GM23338 (cell line): ENCODE measurements around the gene RPTOR. TPM values are rescaled to one million over a fixed set of nuclear protein-coding genes. Genes with fewer than 3 reads are reported as not detected.

Source experiments
- ATAC-seq: fragments of 200-7000 bp; cut with Tn5 transposase; 3 replicates; pipeline ENCODE4 v1.9.1; 2020
- DNase-seq: peaks from one replicate; pipeline ENCODE4 v3.0.0-alpha.2; 2015; ENCODE audit warnings: low spot score
- H2AFZ ChIP-seq: fragments of 200-600 bp; sonication (generic); 2 replicates; pipeline ENCODE4 v1.8.0; 2016; ENCODE audit warnings: antibody characterized with exemption, mild to moderate bottlenecking, moderate library complexity
- H3F3A ChIP-seq: fragments of 200-600 bp; sonication (generic); replicated peaks from 2 replicates; pipeline ENCODE4 v1.8.0; 2017; ENCODE audit warnings: antibody characterized with exemption, mixed run types, low read depth
- H3K27ac ChIP-seq: fragments of 200-600 bp; sonication (generic); 2 replicates; pipeline ENCODE4 v1.6.1; 2016; ENCODE audit warnings: low read depth
- H3K27me3 ChIP-seq: fragments of 200-600 bp; sonication (generic); 2 replicates; pipeline ENCODE4 v1.8.0; 2016; ENCODE audit warnings: mild to moderate bottlenecking, mixed run types, moderate library complexity; ENCODE audit not compliant: insufficient read depth
- H3K36me3 ChIP-seq: fragments of 200-600 bp; sonication (generic); 2 replicates; pipeline ENCODE4 v1.8.0; 2016; ENCODE audit warnings: mild to moderate bottlenecking; ENCODE audit not compliant: insufficient read depth
- H3K4me1 ChIP-seq: fragments of 200-600 bp; sonication (generic); 2 replicates; pipeline ENCODE4 v1.8.0; 2016; ENCODE audit warnings: mild to moderate bottlenecking, moderate library complexity; ENCODE audit not compliant: insufficient read depth
- H3K4me2 ChIP-seq: fragments of 200-600 bp; sonication (generic); 2 replicates; pipeline ENCODE4 v1.7.1; 2017; ENCODE audit warnings: mixed run types
- H3K4me3 ChIP-seq: fragments of 200-600 bp; sonication (generic); 2 replicates; pipeline ENCODE4 v1.6.1; 2016; ENCODE audit warnings: mixed run types
- H3K79me2 ChIP-seq: fragments of 200-600 bp; sonication (generic); replicated peaks from 2 replicates; pipeline ENCODE4 v1.8.0; 2017; ENCODE audit warnings: mild to moderate bottlenecking; ENCODE audit not compliant: insufficient read depth
- H3K9me2 ChIP-seq: fragments of 200-600 bp; sonication (generic); 2 replicates; pipeline ENCODE4 v1.8.0; 2017; ENCODE audit not compliant: insufficient read depth
- H4K20me1 ChIP-seq: fragments of 200-600 bp; sonication (generic); replicated peaks from 2 replicates; pipeline ENCODE4 v1.8.0; 2017; ENCODE audit warnings: mild to moderate bottlenecking; ENCODE audit not compliant: insufficient read depth
- H3K27ac Mint-ChIP-seq: 2 replicates; pipeline ENCODE4 v1.8.0; 2020; ENCODE audit warnings: inconsistent platforms, mild to moderate bottlenecking, moderate library complexity, mixed read lengths
- H3K27me3 Mint-ChIP-seq: 3 replicates; pipeline ENCODE4 v1.8.0; 2022; ENCODE audit warnings: low read depth, mild to moderate bottlenecking, moderate library complexity, mixed read lengths, inconsistent platforms; ENCODE audit not compliant: insufficient read depth, poor library complexity
- H3K36me3 Mint-ChIP-seq: 3 replicates; pipeline ENCODE4 v1.8.0; 2021; ENCODE audit warnings: low read depth, mild to moderate bottlenecking, inconsistent platforms, moderate library complexity, mixed read lengths
- H3K4me1 Mint-ChIP-seq: 3 replicates; pipeline ENCODE4 v1.8.0; 2020; ENCODE audit warnings: mild to moderate bottlenecking, inconsistent platforms, mixed read lengths
- H3K4me3 Mint-ChIP-seq: 3 replicates; pipeline ENCODE4 v1.8.0; 2021; ENCODE audit warnings: moderate library complexity, mild to moderate bottlenecking, inconsistent platforms, mixed read lengths
- H3K9me3 Mint-ChIP-seq: 3 replicates; pipeline ENCODE4 v1.8.0; 2020; ENCODE audit warnings: moderate library complexity, mild to moderate bottlenecking, inconsistent platforms, mixed read lengths
- CREB1 ChIP-seq: fragments of 250-450 bp; sonication (Bioruptor Pico); IDR thresholded peaks from 2 replicates; pipeline ENCODE4 v1.5.0; 2020; ENCODE audit warnings: low read depth, mild to moderate bottlenecking, moderate library complexity
- EZH2 ChIP-seq: fragments of 200-600 bp; sonication (generic); IDR thresholded peaks from one replicate; pipeline ENCODE4 v1.8.0; 2017; ENCODE audit warnings: antibody characterized with exemption, mild to moderate bottlenecking, low read depth; ENCODE audit not compliant: unreplicated experiment
- EZH2phosphoT487 ChIP-seq: fragments of 200-600 bp; sonication (generic); IDR thresholded peaks from one replicate; pipeline ENCODE4 v1.8.1; 2018; ENCODE audit warnings: antibody characterized with exemption; ENCODE audit not compliant: unreplicated experiment
- JUNB ChIP-seq: IDR thresholded peaks from one replicate; pipeline ENCODE4 v1.6.1; 2016; ENCODE audit warnings: antibody characterized with exemption; ENCODE audit not compliant: unreplicated experiment
- NANOG ChIP-seq: IDR thresholded peaks from 2 replicates; pipeline ENCODE4 v1.6.1; 2016; ENCODE audit warnings: antibody characterized with exemption, borderline replicate concordance
- POLR2AphosphoS5 ChIP-seq: IDR thresholded peaks from 2 replicates; pipeline ENCODE4 v1.6.1; 2016; ENCODE audit warnings: antibody characterized with exemption, low read depth
- STAT1 ChIP-seq: IDR thresholded peaks from one replicate; pipeline ENCODE4 v1.6.1; 2016; ENCODE audit warnings: antibody characterized with exemption; ENCODE audit not compliant: unreplicated experiment
- ZNF331 ChIP-seq: fragments of 250-450 bp; sonication (Bioruptor Pico); IDR thresholded peaks from 2 replicates; pipeline ENCODE4 v1.5.0; 2020; ENCODE audit warnings: low read depth, mild to moderate bottlenecking, moderate library complexity
- polyA plus RNA-seq: library from polyadenylated mRNA; unstranded; fragments of >200 nt; fragmentation: Nextera tagmentation; extraction: Ambion mirVana; gene quantifications from 2 replicates; pipeline ENCODE4 v1.2.1, GENCODE V29; 2016
- total RNA-seq: library from RNA; depleted of rRNA; stranded (reverse); fragments of >200 nt; shearing (Covaris generic); gene quantifications from 2 replicates; pipeline ENCODE4 v1.2.3, GENCODE V29; 2014
- TF ChIP-seq, protein P1 (sequence below), 2 experiments: fragments of 200-600 bp in 1 of 2; sonication (generic) in 1 of 2; conservative IDR thresholded peaks; 2 replicates each; pipeline versions ENCODE4 v1.5.1 to v1.6.1; 2016 to 2017; ENCODE audit warnings: antibody characterized with exemption in 2 of 2, low read depth in 2 of 2, mild to moderate bottlenecking in 2 of 2, moderate library complexity in 1 of 2
- TF ChIP-seq, protein P2 (sequence below): IDR thresholded peaks from 2 replicates; pipeline ENCODE4 v1.6.1; 2016; ENCODE audit warnings: antibody characterized with exemption
- TF ChIP-seq, protein P3 (sequence below): fragments of 250-450 bp; sonication (Bioruptor Pico); IDR thresholded peaks from 2 replicates; pipeline ENCODE4 v1.5.0; 2020; ENCODE audit warnings: mild to moderate bottlenecking, moderate library complexity

RPTOR gene
- total and polyA plus RNA-seq, 2 experiments from 2014 or later = 9.5 to 38.0 TPM

DNA sequence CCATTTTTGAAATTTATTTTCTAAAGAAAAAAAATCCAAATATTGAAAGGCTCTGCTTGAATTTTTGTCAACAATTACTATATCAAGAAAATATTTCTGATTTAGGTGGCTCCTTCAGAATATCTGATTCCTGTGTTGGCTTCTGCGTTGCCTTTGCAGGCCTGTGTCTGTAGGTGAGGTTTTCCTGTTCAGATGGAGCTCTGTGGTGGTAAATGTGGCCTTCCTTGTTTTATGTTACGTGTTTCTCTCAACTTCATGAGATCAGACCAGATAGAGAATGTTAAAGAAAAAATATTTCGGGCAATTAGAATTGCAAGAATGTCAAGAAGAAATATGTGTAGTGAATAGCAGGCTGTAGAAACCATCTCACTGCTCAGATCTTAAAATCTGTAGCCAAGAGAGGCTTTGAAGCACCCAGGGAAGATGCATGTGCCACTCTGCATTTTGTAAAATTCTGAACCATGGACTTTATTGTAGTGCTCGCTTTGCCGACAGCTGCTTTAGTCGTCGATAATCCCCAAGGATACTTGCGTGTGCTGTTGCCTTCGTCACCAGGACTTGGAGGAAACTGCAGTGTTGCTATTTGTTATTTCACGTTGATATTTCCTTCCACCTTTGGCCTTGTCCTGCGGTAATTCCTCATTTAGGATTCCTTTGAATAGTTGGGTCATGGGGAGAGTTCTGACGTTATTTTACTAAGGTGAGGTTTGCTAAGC, 69.9 kb downstream of the RPTOR start (continued):
- TF ChIP-seq, protein P1, sequence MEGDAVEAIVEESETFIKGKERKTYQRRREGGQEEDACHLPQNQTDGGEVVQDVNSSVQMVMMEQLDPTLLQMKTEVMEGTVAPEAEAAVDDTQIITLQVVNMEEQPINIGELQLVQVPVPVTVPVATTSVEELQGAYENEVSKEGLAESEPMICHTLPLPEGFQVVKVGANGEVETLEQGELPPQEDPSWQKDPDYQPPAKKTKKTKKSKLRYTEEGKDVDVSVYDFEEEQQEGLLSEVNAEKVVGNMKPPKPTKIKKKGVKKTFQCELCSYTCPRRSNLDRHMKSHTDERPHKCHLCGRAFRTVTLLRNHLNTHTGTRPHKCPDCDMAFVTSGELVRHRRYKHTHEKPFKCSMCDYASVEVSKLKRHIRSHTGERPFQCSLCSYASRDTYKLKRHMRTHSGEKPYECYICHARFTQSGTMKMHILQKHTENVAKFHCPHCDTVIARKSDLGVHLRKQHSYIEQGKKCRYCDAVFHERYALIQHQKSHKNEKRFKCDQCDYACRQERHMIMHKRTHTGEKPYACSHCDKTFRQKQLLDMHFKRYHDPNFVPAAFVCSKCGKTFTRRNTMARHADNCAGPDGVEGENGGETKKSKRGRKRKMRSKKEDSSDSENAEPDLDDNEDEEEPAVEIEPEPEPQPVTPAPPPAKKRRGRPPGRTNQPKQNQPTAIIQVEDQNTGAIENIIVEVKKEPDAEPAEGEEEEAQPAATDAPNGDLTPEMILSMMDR (conservative IDR thresholded peaks at IDR 0.05; ENCODE audit: low read depth in 2 of 2) = no peak
- TF ChIP-seq EZH2 (no peak), NANOG (no peak), CREB1 (CRISPR knock-in tag) (no peak)
- TF ChIP-seq, protein P2, sequence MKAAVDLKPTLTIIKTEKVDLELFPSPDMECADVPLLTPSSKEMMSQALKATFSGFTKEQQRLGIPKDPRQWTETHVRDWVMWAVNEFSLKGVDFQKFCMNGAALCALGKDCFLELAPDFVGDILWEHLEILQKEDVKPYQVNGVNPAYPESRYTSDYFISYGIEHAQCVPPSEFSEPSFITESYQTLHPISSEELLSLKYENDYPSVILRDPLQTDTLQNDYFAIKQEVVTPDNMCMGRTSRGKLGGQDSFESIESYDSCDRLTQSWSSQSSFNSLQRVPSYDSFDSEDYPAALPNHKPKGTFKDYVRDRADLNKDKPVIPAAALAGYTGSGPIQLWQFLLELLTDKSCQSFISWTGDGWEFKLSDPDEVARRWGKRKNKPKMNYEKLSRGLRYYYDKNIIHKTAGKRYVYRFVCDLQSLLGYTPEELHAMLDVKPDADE = no peak

DNA sequence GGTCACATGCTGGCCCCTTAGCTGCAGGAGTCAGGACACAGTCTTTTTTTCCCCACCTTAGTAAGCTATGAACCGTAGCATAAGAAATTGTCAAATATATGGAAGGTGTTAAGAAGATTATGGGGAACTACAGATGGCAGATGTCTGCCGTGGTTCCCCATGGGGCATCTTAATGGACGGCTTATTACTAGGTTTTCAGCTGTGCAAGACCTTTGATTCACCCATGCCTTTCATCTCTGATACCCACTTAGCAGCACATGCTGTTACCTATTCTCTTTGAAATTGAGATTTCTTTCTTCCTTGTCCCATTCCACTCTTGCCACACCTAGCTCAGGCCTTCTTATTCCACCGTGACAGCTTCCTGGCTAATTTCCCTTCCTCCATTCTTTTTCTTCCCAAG, 70.7 kb downstream of the RPTOR start:
- DNase-seq = no peak
- Mint-ChIP-seq H3K4me3 (no peak overlapping the region), H3K4me1 (peaks cover 18% of the 10 kb centered on the region), H3K27me3 (peaks cover 2% of the 10 kb centered on the region), H3K9me3 (no peaks in the 10 kb centered on the region), H3K36me3 (no peaks in the 10 kb centered on the region), H3K27ac (no peak overlapping the region)
- Histone ChIP-seq H3K4me2 (no peak overlapping the region), H4K20me1 (peaks cover 45% of the 10 kb centered on the region), H3K36me3 (no peaks in the 10 kb centered on the region), H3K79me2 (peaks cover 54% of the 10 kb centered on the region), H3K9me2 (no peaks in the 10 kb centered on the region), H3K4me1 (no peaks in the 10 kb centered on the region), H3K4me3 (no peak overlapping the region), H3F3A (no peaks in the 10 kb centered on the region), H3K27ac (no peak overlapping the region), H2AFZ (no peak overlapping the region), H3K27me3 (no peaks in the 10 kb centered on the region)
- TF ChIP-seq STAT1 = no peak
- no peak for TF ChIP-seq POLR2AphosphoS5
- TF ChIP-seq EZH2phosphoT487 = no peak
- TF ChIP-seq ZNF331 (CRISPR knock-in tag) = no peak
- TF ChIP-seq EZH2 = no peak
- TF ChIP-seq NANOG = no peak
- no peak for TF ChIP-seq CREB1 (CRISPR knock-in tag)
- TF ChIP-seq, protein P3, sequence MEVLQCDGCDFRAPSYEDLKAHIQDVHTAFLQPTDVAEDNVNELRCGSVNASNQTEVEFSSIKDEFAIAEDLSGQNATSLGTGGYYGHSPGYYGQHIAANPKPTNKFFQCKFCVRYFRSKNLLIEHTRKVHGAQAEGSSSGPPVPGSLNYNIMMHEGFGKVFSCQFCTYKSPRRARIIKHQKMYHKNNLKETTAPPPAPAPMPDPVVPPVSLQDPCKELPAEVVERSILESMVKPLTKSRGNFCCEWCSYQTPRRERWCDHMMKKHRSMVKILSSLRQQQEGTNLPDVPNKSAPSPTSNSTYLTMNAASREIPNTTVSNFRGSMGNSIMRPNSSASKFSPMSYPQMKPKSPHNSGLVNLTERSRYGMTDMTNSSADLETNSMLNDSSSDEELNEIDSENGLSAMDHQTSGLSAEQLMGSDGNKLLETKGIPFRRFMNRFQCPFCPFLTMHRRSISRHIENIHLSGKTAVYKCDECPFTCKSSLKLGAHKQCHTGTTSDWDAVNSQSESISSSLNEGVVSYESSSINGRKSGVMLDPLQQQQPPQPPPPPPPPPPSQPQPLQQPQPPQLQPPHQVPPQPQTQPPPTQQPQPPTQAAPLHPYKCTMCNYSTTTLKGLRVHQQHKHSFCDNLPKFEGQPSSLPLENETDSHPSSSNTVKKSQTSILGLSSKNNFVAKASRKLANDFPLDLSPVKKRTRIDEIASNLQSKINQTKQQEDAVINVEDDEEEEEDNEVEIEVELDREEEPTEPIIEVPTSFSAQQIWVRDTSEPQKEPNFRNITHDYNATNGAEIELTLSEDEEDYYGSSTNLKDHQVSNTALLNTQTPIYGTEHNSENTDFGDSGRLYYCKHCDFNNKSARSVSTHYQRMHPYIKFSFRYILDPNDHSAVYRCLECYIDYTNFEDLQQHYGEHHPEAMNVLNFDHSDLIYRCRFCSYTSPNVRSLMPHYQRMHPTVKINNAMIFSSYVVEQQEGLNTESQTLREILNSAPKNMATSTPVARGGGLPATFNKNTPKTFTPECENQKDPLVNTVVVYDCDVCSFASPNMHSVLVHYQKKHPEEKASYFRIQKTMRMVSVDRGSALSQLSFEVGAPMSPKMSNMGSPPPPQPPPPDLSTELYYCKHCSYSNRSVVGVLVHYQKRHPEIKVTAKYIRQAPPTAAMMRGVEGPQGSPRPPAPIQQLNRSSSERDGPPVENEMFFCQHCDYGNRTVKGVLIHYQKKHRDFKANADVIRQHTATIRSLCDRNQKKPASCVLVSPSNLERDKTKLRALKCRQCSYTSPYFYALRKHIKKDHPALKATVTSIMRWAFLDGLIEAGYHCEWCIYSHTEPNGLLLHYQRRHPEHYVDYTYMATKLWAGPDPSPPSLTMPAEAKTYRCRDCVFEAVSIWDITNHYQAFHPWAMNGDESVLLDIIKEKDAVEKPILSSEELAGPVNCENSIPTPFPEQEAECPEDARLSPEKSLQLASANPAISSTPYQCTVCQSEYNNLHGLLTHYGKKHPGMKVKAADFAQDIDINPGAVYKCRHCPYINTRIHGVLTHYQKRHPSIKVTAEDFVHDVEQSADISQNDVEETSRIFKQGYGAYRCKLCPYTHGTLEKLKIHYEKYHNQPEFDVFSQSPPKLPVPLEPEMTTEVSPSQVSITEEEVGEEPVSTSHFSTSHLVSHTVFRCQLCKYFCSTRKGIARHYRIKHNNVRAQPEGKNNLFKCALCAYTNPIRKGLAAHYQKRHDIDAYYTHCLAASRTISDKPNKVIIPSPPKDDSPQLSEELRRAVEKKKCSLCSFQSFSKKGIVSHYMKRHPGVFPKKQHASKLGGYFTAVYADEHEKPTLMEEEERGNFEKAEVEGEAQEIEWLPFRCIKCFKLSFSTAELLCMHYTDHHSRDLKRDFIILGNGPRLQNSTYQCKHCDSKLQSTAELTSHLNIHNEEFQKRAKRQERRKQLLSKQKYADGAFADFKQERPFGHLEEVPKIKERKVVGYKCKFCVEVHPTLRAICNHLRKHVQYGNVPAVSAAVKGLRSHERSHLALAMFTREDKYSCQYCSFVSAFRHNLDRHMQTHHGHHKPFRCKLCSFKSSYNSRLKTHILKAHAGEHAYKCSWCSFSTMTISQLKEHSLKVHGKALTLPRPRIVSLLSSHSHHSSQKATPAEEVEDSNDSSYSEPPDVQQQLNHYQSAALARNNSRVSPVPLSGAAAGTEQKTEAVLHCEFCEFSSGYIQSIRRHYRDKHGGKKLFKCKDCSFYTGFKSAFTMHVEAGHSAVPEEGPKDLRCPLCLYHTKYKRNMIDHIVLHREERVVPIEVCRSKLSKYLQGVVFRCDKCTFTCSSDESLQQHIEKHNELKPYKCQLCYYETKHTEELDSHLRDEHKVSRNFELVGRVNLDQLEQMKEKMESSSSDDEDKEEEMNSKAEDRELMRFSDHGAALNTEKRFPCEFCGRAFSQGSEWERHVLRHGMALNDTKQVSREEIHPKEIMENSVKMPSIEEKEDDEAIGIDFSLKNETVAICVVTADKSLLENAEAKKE (CRISPR knock-in tag) = no peak
- no peak for TF ChIP-seq JUNB
- ATAC-seq = no peak
